HG03469 (cell line): ENCODE data around the gene GRWD1.

Experiments used
- ATAC-seq: cut with Tn5 transposase; IDR thresholded peaks from one replicate; pipeline ENCODE4 v1.9.1; 2021; ENCODE audit warnings: mild to moderate bottlenecking, moderate library complexity, moderate number of reproducible peaks; ENCODE audit not compliant: unreplicated experiment

The GRWD1 gene

GRCh38 chr19:48493718-48494401 lies 48.1 kb downstream of the GRWD1 start:
- no peak for ATAC-seq

GRCh38 chr19:48495396-48495795 lies 49.6 kb downstream of the GRWD1 start:
- no peak for ATAC-seq

- no peak for ATAC-seq
These were observed 51.4 kb downstream of the GRWD1 start for GRCh38 chr19:48496959-48497727.

- no peak for ATAC-seq
These were observed 52.2 kb downstream of the GRWD1 start for GRCh38 chr19:48497728-48498594.

- ATAC-seq: no peak
These were observed 53.0 kb downstream of the GRWD1 start for GRCh38 chr19:48498595-48499311.

- ATAC-seq: no peak
These were observed 53.7 kb downstream of the GRWD1 start for GRCh38 chr19:48499316-48500090.

GRCh38 chr19:48500830-48501493 lies 55.2 kb downstream of the GRWD1 start:
- no peak for ATAC-seq

- ATAC-seq: no peak
These were observed 55.9 kb downstream of the GRWD1 start for GRCh38 chr19:48501494-48502349.

- no peak for ATAC-seq
These were observed 56.7 kb downstream of the GRWD1 start for GRCh38 chr19:48502350-48503018.

GRCh38 chr19:48506138-48506733 lies 60.5 kb downstream of the GRWD1 start:
- ATAC-seq: no peak
